NCI-H1105 (cell line): Measurements from ENCODE around the gene EIF4E1B.

Experiments used
- DNase-seq: peaks from one replicate; lab custom pipeline; 2025; lab: John Stamatoyannopoulos, UW

Gene EIF4E1B

DNA sequence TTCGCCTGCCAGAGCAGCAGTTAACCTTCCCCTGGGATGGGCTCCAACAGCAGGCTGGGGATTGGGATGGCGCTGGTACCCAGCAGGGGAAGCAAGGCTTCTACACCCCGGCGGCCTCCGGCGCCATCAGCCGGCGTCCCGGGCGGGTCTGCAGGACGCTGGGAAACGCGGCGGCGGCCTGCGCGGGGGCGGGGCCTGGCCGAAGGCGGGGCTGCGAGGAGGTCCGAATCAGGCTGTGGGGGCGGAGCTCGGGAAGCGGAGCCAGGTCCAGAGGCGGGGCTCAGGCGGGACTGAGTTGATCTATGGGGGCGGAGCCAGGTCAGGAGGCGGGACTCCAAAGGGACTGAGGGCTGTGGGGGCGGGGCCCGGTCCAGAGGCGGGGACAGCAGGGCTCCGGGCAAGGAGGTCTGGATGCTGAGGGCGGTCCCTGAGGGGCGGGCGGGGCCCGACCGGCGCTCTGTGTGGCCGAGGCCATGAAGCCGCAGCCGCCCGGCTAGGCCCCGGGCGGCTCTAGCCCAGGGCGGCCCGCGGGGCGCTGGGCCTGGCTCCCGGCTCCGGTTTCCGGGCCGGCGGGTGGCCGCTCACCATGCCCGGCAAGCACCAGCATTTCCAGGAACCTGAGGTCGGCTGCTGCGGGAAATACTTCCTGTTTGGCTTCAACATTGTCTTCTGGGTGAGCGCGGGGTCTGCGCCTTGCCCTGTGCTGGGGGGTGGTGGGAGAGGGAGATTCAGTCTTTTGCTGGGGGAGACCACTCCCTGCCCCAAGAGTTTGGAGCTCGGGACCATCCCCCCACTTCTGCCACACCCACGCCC, 16.8 kb downstream of the EIF4E1B start, which contains the start of gene TSPAN17:
TSPAN17 (plus strand) TSS at position 455 of the 813 bp plus-strand sequence; CDS start at position 587, 132 bp downstream.
- peak; percentile 94 for DNase-seq

DNA sequence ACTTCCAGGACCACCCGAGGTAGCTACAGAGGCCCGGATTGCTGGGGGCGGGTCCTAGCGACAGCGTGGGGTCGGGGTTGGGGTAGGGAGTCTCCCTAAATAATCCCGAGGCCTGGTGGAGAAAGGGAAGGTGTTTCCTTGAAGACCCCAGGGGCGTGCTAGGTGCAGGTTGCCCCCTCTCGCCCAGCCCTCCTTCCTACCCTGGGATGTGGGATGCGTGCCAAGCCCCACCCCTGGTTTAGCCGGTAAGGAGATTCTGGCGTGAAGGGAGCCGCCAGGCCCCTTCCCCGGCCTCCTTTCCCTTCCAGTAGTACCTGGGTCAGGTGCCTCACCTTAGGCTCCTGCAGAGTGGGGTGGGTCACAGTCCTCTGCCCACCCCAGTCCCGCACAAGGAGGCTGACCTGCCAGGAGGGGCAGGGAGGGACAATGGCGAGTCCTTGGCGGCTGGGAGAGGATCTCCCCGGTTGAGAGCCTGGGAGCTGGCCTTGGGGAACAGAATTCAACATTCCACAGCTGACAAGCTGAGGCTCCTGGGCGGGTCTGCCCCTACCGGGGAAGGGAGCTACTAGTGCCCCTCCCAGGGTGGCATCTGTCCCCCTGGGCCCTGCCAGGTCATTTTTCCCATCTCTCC, 17.5 kb downstream of the EIF4E1B start:
- no peak for DNase-seq

DNA sequence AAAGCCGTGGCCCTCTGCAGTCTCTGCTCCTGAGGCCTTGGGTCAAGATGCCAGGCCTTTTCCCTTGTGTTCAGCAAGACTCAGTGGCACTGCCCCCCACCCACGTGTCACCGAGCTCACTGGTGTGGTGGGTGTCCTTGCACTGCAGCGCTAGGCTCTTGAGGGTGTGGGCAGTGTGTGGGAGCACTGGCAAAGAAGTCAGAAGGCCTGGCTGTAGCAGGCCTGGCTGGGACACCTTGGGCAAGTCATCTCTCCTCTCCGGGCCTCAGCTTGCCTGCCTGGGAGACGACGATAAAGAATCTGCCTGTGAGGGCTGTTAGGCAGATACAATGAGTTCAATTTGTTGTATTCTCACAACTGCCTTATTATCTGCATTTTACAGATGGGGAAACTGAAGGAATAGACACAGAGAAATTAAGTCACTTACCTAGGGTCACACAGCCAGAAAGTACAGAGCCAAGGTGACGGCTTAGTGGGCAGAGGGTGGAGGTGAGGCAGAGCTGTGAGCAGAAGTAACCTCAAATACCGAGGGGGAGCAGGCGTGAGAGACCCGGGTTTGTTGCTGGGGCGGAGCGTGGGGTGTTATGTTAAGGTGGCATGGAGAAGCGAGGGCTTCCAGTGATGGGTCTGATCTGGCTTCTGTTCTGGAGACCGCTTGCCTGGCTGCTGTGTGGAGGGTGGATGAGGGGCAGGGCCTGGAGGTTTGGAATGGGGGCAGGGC, 18.2 kb downstream of the EIF4E1B start:
- no peak for DNase-seq

- no peak for DNase-seq
Measured at GRCh38 chr5:176650354-176650884, 19.9 kb downstream of the EIF4E1B start.

DNA sequence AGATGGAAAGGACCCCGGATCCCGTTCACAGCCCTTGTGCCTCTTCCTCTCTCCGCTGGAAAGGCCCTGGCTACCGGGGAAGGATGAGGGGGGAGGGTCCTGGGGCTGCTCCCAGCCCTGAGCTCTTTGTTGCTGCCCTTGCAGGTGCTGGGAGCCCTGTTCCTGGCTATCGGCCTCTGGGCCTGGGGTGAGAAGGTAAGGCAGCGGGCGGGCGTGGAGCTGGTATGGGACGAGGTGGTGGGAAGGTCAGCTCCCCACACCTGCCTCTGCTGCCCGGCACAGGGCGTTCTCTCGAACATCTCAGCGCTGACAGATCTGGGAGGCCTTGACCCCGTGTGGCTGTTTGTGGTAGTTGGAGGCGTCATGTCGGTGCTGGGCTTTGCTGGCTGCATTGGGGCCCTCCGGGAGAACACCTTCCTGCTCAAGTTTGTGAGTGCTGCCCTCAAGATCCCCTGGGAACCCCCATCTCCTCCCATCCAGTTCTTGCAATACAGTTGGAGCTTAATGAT, 21.1 kb downstream of the EIF4E1B start:
- DNase-seq = no peak

GRCh38 chr5:176652136-176652535, 21.7 kb downstream of the EIF4E1B start:
- no peak for DNase-seq

GRCh38 chr5:176653401-176654385, 23.2 kb downstream of the EIF4E1B start:
- DNase-seq = no peak

- DNase-seq = no peak
Measured at GRCh38 chr5:176654856-176655255, 24.4 kb downstream of the EIF4E1B start.

DNA sequence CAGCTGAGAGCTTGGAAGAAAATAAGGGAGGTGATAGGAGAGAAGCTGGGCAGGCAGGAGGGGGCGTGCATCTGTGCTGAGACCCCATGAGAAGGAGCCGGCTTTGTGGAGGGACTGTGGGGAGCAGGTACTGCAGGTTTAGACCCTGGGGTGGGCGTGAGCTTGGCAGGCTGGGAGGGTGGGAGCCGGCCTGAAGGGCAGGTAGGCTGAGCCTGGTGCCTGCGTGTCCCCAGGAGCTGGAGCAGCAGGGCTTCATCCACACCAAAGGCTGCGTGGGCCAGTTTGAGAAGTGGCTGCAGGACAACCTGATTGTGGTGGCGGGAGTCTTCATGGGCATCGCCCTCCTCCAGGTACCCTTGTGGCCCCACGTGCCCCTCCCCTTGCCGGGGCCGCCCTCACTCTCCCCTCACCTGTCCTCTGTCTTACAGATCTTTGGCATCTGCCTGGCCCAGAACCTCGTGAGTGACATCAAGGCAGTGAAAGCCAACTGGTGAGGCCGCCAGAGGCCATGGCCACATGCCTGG, 26.1 kb downstream of the EIF4E1B start:
- no peak for DNase-seq

GRCh38 chr5:176658007-176658599, 27.6 kb downstream of the EIF4E1B start:
- peak; percentile 30 for DNase-seq

- DNase-seq = no peak
Measured at GRCh38 chr5:176658817-176659511, 28.5 kb downstream of the EIF4E1B start.

- no peak for DNase-seq
Measured at GRCh38 chr5:176659512-176659839, 29.0 kb downstream of the EIF4E1B start.

- no peak for DNase-seq
Measured at GRCh38 chr5:176659860-176660461, 29.5 kb downstream of the EIF4E1B start.

DNA sequence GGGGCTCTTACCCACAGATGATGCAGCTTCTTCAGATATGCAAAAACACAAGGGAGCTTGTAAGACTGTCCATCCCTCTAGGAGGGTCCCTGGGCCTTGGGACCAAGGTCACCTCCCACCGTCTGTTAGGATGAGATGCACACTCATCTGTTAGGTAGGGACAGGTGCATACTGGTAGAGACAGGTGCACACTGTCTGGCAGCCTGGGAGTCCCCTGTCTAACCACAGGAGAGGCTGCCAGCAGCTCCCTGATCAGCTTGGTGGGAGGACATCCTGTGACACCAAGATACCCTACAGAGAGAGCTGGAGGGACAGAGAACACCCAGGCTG, 30.0 kb downstream of the EIF4E1B start:
- DNase-seq = no peak

DNA sequence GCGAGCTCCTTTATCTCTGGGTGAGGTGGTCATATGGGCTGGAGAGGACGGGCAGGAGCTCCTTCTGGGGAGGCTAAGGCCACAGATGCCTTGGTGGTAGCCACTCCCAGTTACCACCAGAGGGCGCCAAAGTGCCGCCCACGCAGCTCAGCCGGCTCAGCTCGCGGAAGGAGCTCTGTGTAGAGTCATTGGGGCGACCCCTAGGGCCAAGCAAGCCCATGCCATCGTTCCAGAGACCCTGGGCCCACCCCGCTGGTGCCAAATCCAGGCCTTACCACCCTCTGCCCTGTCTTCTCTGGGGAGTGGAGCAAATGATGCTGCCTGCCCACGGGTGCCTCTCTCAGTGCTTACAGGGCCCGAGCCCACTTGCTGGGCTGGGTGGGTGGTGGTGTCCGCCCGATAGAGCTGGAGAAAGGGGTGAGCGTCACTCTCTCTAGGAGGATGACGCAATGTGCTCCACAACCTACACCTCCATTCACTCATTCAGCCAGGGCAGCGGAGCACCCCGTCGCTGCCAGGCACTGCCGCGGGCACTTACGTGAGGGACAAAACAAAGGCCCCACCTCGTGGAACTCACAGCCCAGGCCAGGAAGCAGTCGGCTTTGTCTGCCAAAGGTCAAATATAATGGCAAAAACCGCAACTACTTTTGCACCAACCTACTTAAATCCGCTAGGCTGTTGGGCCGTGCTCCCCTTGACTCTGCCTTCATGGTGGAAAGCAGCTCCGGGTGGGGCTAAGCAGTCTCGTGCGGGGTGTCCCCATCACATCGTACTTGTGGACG, 30.6 kb downstream of the EIF4E1B start:
- peak; percentile 31 for DNase-seq

- no peak for DNase-seq
Measured at GRCh38 chr5:176661676-176662075, 31.2 kb downstream of the EIF4E1B start.

DNA sequence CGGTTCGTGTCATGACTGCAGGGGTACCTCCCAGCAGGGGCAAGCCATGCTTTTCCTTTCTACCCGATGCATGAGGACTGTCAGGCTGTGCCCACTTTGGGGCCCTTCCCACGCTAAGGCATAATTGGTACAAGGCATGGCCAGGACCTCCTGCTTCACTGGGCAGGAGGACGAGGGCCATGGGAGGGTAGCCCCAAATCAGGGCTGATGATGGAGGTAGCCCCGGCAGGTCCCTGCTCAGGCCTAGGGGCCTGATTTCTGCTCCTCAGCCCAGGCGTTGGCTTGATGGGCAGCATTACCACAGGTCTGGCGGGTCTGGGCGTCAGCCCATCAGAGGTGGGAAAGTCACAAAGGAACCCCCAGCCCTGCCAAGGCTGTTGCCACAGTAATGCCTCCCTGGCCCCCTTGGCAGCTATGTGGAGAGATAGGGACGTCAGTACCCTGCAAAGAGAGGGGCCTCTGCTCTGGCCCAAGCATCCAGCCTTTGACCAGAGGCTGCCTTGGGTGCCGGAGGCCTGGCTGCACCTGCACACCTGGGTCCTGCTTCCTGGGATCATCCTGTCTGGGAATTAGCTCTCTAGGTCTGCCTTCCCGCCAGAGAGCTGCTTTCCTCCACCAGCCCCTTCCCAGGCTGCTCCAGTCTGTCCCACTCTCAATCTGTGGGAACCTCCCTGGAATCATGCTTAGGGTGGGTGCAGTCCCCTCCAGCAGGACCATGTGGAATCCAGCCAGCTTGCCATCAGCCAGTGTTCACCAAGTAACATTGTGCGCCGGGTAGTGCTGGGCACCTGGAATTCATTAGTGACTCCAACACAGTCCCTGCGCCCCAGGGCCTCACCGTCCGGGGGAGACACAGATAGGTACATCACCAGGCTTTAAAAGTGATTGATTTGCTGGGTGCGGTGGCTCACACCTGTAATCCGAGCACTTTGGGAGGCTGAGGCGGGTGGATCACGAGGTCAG, 32.2 kb downstream of the EIF4E1B start:
- DNase-seq = no peak

GRCh38 chr5:176663566-176663965, 33.1 kb downstream of the EIF4E1B start:
- no peak for DNase-seq
